Hematopoietic multipotent progenitor cell treated with erythropoietin and hydrocortisone succinate and interleukin-3 and kit ligand, for 8 days (in vitro differentiated cells): ENCODE measurements around the gene DCUN1D4.
A peak's percentile ranks its signal among the peaks of the same experiment; 100 is the strongest.
"Not testable (repeated sequence)": the region's sequence is repeated elsewhere in the genome, so short reads cannot be mapped to it uniquely, and the experiment has no call there.

ENCODE experiments used
- DNase-seq: peaks from one replicate; pipeline ENCODE4 v3.0.0-alpha.2; 2015

DCUN1D4 gene

GRCh38 chr4:51855270-51855669 is 12.3 kb downstream of the DCUN1D4 start:
- no peak for DNase-seq

- no peak for DNase-seq
Measured at GRCh38 chr4:51855751-51856150, 12.8 kb downstream of the DCUN1D4 start.

DNA sequence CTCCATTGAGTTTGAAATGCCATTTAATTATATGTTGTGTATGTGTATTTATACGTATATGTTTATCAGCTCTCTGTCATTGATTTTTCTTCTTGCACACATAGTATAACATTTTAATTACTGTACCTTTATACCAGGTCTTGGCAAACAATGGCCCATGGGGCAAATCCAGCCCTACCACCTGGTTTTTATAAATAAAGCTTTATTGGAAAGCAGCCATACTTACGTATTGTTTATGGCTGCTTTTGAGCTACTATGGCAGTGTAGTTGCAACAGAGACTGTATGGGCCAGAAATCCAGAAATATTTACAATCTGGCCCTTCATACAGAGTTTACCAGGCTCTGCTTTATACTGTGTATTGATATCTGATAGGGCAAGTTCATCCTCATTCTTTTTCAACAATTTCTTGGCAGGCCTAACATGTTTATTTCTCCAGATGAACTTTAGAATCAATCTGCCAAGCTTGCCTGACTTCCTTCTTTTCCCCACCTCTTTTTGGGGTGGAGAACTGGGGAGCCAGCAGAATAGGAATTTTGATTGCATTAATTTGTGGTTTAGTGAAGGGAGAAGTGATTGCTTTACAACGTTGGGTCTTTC is 15.8 kb downstream of the DCUN1D4 start:
- DNase-seq, result no peak

DNA sequence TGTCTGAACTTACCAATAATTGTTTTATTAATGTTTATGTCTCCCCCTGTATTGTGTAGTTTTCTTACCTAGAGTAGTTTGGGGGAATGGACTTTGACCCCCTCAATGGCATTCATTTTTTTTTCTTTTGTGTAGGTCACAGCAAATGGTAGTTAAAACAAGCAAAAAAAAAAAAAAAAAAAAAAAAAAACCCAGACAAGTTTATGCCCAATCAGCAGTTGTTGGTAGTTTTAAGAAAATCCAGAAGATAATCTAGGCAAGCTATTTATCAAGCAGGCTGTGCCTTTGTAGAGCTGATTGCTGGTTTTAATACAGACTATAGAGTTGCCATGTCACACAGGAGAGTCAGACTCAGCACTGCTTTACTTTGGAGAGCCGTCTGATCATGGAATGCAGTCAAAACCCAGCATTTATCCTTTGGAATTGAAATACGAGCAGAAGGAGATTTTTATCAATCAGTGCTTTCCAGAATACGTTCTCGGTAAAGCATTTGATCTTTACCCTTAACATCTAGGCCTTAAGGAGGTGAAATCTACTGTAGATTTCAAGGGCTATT is 16.6 kb downstream of the DCUN1D4 start:
- no peak for DNase-seq

DNA sequence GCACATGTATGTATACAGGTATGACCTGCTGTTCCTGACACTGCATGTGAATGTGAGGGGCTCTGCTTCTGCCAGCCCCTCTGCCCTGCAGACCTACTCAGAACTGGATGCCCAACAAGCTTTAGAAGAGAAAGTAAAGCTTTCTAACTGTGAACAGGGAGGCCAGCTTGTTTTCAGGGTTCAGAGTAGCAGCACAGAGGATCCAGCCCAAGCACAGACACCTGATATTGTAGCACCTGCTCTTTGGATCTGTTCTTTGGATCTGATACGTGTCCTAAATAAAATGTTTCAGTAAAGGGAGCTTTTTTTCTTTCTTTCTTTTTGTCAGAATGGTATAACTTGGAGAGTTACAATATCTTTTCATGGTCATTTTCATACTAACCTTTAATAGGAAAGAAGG is 19.2 kb downstream of the DCUN1D4 start:
- no peak for DNase-seq

DNA sequence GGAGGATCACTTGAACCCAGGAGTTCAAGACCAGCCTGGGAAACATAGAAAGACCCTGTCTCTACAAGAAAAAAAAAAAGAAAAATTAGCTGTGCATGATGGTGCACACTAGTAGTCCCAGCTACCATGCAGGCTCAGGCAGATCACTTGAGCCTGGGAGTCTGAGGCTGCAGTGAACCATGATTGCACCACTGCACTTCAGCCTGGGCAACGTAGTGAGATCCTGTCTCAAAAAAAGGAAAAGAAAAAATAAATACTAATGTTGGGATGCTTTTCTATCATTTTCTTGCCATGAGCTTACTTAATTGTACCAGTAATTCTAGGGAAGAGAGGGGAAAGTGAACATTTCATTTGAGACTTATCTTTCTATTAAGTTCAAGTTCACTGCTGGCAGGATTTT is 19.8 kb downstream of the DCUN1D4 start:
- no peak for DNase-seq

DNA sequence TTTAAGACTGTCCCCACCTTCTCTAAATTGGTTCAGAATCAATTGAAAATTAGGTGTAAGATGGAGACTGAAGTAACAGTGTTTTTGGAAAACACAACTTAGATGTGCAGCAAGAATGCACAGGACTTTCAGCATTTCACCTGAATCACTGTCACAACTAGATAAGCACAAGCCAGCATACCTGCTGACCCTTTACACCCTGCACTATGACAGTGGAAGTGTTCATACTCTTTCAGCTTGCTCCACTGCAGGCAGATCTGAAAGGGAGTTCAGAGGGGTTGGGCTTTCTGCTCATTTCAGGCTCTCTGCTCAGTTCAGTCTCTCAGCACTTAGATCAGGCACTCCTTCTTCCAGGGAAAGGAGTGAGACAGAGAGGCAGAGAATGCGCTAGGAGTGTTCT is 22.8 kb downstream of the DCUN1D4 start:
- no peak for DNase-seq

DNA sequence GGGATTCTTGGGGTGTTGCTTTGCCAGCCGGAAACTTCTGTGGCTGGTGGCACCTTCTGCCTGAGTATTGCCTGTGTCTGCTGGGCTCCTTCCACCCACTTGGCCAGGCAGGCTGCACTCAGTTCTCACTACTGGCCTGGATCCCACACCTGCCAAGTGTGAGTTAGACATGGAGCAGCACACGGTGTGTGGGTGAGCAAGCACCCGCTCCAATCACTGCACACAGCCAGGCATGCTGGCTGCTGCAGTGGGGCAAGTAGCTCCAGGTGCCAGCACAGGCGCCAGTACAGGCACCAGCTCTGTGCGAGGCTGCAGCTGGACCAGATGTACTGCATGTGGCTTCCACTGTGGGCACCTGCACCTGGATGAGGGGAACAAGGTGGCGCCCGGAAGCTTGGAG is 23.9 kb downstream of the DCUN1D4 start:
- DNase-seq, result no peak

DNA sequence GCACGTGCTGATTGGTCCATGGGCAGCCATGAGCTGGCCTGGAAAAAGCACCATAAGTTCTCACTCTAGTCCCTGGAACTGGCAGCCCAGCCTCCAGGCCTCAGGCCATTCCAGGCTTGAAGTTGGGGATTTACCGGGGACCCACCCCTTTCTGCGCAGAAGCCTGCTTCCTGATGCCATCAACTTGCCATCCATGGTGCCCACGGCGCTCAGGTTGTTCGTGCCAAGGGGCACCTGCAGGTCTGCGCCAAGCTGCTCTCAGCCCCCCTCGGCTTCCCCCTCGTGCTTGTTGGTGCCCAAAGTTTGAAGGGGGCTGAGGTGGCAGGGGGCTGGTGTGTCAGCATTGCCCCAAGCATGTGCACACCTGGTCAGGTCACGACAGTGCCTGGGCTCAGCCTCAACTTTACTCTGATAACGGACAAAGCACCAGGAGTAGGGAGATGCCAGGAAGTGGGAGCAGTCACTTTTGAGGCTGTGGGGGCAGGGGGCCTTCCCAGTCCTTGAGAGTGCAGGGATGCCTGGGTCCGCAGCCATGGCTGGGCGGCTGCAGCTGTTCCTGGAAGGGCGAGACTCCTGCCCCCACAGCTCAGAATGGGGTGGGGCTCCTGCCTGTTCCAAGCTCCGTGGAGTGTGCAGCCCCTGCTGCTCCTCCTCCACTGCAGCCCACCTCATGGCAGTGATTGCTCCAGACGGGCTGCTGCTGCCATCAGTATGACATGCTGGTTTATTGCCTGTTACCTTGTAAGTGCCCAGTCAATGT is 24.9 kb downstream of the DCUN1D4 start:
- no peak for DNase-seq

DNA sequence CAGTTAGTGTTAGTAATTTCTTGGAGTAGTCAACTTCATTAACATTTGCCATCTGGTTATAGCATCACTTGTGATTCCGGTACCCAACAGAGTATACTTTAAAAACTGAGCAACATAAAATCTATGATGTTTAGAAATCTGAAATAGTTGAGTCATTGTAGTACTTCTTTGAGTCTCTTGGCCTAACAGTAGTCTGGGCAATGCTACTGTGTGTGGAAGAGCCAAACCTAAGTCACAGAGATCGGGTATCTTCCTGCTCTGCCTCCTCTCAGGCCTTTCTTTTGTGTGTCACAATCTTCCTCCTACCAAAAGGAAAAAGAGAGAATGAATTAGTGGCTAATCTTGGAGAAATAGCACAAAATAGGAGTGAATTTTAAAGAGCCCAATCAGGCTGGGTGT is 25.5 kb downstream of the DCUN1D4 start:
- DNase-seq, result no peak

DNA sequence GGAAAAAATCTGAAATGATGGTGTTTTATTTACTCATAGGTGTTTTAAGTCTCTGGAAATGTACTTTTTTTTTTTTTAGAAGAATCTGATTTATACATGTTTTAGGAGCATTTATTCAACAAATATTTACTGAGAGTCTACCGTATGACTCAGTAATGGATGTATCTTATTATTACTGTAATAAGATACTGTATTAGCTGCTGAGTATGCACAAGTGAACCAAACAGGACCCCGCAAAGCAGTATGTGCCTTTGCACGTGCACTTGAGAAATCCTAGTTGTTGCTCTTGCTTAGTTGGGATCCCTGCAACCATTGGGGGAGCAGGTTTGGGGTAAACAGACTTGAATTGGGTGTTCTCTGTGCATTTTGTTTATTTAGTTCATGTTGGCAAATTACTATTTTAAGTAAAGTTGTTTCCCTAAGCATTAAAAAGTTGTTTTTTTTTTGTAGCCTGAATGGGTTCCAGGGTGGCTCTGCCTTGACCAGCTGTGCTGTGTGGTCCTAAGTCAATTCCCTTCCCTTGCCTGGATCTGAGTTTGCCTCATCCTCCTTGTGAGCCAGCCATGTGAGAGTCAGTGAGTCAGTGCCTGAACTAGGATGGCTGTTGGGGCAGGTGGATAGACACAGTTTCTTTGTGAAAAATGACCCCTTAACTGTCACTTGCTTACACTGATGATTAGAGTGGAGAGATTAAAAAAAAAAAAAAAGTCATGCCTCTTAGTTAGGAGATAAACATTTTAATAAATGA is 27.7 kb downstream of the DCUN1D4 start:
- DNase-seq, result no peak

- DNase-seq, result no peak
Measured at GRCh38 chr4:51872283-51872997, 29.5 kb downstream of the DCUN1D4 start.

DNA sequence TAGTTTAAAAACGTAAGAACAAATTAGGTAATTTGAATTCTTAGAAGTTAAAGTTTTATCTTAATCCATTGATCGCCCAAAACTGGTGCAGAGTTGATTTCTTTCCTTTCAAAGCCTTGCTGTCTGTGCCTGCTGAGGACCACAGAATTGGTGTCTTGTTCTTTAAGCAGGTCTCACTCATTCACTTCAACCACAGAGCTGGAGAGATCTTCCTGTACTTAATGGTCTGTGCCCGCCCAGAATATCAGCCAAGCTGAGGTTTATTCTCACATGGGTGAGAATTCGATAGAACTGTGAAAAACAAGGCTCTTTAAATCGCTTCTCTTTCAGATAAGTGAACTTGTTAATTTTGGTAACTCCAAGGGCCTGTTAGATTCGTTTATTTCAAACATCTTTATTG is 31.6 kb downstream of the DCUN1D4 start:
- no peak for DNase-seq

DNA sequence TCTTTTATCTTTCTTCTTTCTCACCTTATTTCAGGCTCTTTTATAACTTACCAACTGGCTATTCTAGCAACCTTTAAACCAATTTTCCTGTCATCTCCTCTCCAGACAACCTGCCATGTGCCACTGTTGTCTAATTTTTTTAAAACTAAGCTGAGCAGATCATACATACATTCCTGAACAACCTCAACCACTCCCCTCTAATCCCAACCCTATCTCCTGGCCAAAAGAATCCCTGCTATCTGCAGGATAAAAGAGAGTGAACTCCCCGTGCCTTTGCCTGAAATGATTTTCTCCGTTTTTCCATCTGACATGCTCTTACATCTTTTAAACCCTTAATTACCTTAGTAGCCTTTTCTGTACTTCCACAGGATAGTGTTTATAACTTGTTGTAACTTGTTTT is 35.5 kb downstream of the DCUN1D4 start:
- DNase-seq, result no peak

DNA sequence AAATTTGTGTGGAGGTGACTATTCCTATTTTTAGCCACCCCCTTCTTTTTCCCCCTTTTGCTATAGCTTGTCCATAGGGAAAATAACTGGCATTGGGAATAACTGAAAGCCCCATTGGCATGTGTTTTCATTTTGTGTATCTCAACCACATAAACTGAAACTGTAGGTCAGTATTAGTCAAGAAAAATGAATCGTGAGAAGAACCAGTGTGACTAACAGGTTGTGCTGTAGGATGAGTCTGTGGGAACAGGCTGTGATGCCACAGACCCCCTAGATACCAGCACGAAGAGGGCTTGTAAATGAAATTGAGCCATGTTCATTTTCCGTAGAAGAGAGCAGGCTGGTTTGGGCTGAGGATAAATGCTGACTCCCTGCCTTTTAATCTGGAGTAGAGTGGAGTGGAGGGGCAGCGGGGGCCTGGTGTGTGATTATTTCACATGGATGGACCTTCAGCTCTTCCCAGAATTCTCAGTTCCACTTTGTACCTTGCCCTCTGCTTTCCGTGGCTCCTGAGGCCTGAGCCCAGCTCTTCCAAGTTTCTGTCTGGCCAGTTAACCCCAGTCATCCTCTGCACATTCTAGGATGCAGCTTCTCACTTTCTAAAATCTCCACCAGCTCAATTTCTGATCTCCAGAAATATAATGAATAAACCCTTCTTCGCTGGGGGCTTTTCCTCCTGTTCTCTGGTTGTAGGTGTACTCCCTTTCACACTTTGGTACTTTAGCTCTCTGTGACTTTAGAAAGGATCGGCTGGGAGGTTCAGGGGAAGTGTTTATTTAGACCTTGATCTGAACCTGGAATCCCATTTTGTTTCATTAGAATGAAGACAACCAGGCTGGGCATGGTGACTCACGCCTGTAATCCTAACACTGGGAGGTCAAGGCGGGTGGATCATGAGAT is 37.3 kb downstream of the DCUN1D4 start:
- DNase-seq, result no peak

DNA sequence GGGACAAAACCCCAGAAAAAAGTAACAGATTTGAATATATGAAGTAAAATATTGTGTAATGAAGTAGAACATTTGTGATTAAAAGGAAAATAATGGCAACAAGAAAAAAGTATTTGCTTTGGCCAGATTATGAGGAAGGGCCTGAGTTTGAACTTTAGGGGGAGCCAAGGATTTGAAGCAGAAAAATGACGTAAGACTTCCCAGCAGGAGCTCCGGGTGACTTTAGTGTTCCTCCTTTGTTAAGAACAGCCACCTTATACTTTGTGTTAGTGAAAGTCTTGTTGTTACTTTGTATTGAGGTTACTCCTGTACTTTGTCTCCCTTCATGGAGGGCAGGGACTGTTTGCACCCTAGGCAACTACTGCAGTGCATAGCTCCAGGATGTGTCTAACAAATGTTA is 41.1 kb downstream of the DCUN1D4 start:
- DNase-seq, result no peak

GRCh38 chr4:51884606-51885005 is 41.7 kb downstream of the DCUN1D4 start:
- DNase-seq, result no peak

- DNase-seq, result peak; percentile 71
Measured at GRCh38 chr4:51885363-51885762, 42.4 kb downstream of the DCUN1D4 start.

GRCh38 chr4:51890760-51891159 is 47.8 kb downstream of the DCUN1D4 start:
- no peak for DNase-seq

- DNase-seq, result not testable (repeated sequence)
Measured at GRCh38 chr4:51893402-51893801, 50.4 kb downstream of the DCUN1D4 start.

DNA sequence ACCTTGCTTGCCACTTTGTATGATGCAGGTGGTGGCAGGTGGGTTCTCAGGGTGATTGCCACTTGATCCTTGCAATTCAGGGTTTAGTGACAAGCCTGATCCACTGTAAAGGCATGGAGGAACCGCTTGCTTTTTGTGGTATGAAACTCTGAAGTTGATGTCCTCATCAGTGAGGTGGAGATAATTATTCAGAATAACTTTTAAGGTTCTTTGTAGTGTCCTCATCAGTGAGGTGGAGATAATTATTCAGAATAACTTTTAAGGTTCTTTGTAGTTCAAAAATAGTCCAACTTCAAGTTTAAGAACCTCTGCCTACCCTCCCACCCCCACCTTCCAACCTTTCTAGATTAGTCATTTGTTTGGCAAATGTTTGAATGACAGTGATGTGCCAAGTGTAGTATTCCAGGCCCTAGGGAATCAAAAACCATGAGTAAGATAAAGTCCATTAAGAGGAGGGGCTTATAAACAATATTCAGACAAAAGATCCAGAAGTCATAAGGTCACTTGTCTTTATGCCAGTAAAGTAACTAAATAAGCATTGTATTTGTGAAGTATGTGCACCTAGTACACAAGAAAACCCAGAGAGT is 51.2 kb downstream of the DCUN1D4 start:
- no peak for DNase-seq

- DNase-seq, result no peak
Measured at GRCh38 chr4:51895158-51895557, 52.2 kb downstream of the DCUN1D4 start.
